ENCODE results near the gene PHACTR1. TPM values are rescaled to one million over a fixed set of nuclear protein-coding genes. Genes with fewer than 3 reads are reported as not detected.

The PHACTR1 gene
- total RNA-seq, 2 donors from 2014 or later: 1.3 to 4.3 TPM

- no peaks in the 10 kb centered on the region for H3K36me3 ChIP-seq
- H3K27me3 ChIP-seq (replicated peaks; ENCODE audit: insufficient read depth): no peaks in the 10 kb centered on the region
- no peaks in the 10 kb centered on the region for H3K9me3 ChIP-seq
- H3K4me3 ChIP-seq: no peak overlapping the region
- WGBS: 62% methylated on average over 1 of the region's 1 CpG
- DNase-seq (ENCODE audit: low spot score): no peak
- H3K4me1 ChIP-seq (replicated peaks): no peaks in the 10 kb centered on the region
- H3K27ac ChIP-seq: no peak overlapping the region
- TF ChIP-seq CTCF (IDR thresholded peaks at IDR 0.05) (no peak), POLR2AphosphoS5 (IDR thresholded peaks at IDR 0.05) (no peak), POLR2A (IDR thresholded peaks at IDR 0.05) (no peak)
- intact Hi-C loops (cut with DNase I): no loop called here
Measured at GRCh38 chr6:13311155-13311554, 594.6 kb downstream of the PHACTR1 start.

GRCh38 chr6:13314806-13315205, 598.2 kb downstream of the PHACTR1 start:
- H3K36me3 ChIP-seq: no peaks in the 10 kb centered on the region
- H3K27ac ChIP-seq: no peak overlapping the region
- no peak for TF ChIP-seq POLR2AphosphoS5 (IDR thresholded peaks at IDR 0.05)
- no peak for TF ChIP-seq POLR2A (IDR thresholded peaks at IDR 0.05)
- TF ChIP-seq CTCF (IDR thresholded peaks at IDR 0.05): no peak
- H3K27me3 ChIP-seq (replicated peaks; ENCODE audit: insufficient read depth): no peaks in the 10 kb centered on the region
- intact Hi-C loops (cut with DNase I): no loop called here
- H3K9me3 ChIP-seq: no peaks in the 10 kb centered on the region
- H3K4me3 ChIP-seq: no peak overlapping the region
- no peaks in the 10 kb centered on the region for H3K4me1 ChIP-seq (replicated peaks)
- no peak for DNase-seq (ENCODE audit: low spot score)

- no peaks in the 10 kb centered on the region for H3K9me3 ChIP-seq
- no peak for DNase-seq (ENCODE audit: low spot score)
- no peaks in the 10 kb centered on the region for H3K36me3 ChIP-seq
- TF ChIP-seq POLR2A (IDR thresholded peaks at IDR 0.05) (no peak), POLR2AphosphoS5 (IDR thresholded peaks at IDR 0.05) (no peak), CTCF (IDR thresholded peaks at IDR 0.05) (no peak)
- no peak overlapping the region for H3K27ac ChIP-seq
- no peaks in the 10 kb centered on the region for H3K4me1 ChIP-seq (replicated peaks)
- 79% methylated on average over 5 of the region's 5 CpGs for WGBS
- no peaks in the 10 kb centered on the region for H3K27me3 ChIP-seq (replicated peaks; ENCODE audit: insufficient read depth)
- intact Hi-C loops (cut with DNase I): no loop called here
- no peak overlapping the region for H3K4me3 ChIP-seq
Measured at GRCh38 chr6:13315896-13316295, 599.3 kb downstream of the PHACTR1 start.

- no peaks in the 10 kb centered on the region for H3K36me3 ChIP-seq
Measured at GRCh38 chr6:13318821-13319220, 602.3 kb downstream of the PHACTR1 start.

More at GRCh38 chr6:13318821-13319220, 602.3 kb downstream of the PHACTR1 start:
- Histone ChIP-seq H3K9me3 (no peaks in the 10 kb centered on the region), H3K4me3 (no peak overlapping the region), H3K27me3 (replicated peaks; ENCODE audit: insufficient read depth) (no peaks in the 10 kb centered on the region), H3K27ac (no peak overlapping the region), H3K4me1 (replicated peaks) (no peaks in the 10 kb centered on the region)
- TF ChIP-seq CTCF (IDR thresholded peaks at IDR 0.05): no peak
- no peak for TF ChIP-seq POLR2AphosphoS5 (IDR thresholded peaks at IDR 0.05)
- TF ChIP-seq POLR2A (IDR thresholded peaks at IDR 0.05): no peak
- intact Hi-C loops (cut with DNase I): no loop called here
- 100% methylated on average over 2 of the region's 2 CpGs for WGBS
- no peak for DNase-seq (ENCODE audit: low spot score)

Measured in prostate gland (tissue), 2 donors.